Pancreas (tissue), 10 donors: ENCODE measurements around the gene STBD1. TPM values are rescaled to one million over a fixed set of nuclear protein-coding genes. Genes with fewer than 3 reads are reported as not detected.

ENCODE experiments used
- ATAC-seq, 4 donors: fragments of 200-7000 bp; cut with Tn5 transposase; one replicate each; pipeline versions ENCODE4 v1.8.0 to v1.9.1; 2020; ENCODE audit warnings: mild to moderate bottlenecking in 4 of 4, moderate library complexity in 4 of 4
- DNase-seq, 6 donors: peaks; one replicate each; pipeline ENCODE4 v3.0.0-alpha.2; 2020
- FAIRE-seq: peaks from 2 replicates; lab custom pipeline; 2012; peaks lifted over from hg19 to GRCh38; lab: Jason Lieb, UNC
- H3K27ac ChIP-seq, 4 donors: fragments of 200-600 bp; sonication (generic); 1 replicate in 3 of 4; 2 replicates in 1 of 4; pipeline versions ENCODE4 v1.5.0 to v1.8.0; 2020
- H3K27me3 ChIP-seq, 4 donors: fragments of 200-600 bp; one replicate each; pipeline ENCODE4 v1.8.0; 2021
- H3K36me3 ChIP-seq, 3 donors: fragments of 200-600 bp; sonication (generic) in 1 of 3; one replicate each; pipeline versions ENCODE4 v1.5.0 to v1.8.0; 2020 to 2021
- H3K4me1 ChIP-seq, 3 donors: fragments of 200-600 bp; one replicate each; pipeline ENCODE4 v1.8.0; 2021
- H3K4me3 ChIP-seq, 4 donors: fragments of 200-600 bp; sonication (generic) in 2 of 4; one replicate each; pipeline versions ENCODE4 v1.5.0 to v1.8.0; 2020 to 2021
- H3K9me3 ChIP-seq, 4 donors: fragments of 200-600 bp; one replicate each; pipeline ENCODE4 v1.8.0; 2021
- WGBS, 2 donors: extraction: QIAGEN DNeasy Blood & Tissue Kit; methylation state at CpG; one replicate each; pipeline ENCODE4 v1.1.7; 2013; 5-methylcytosine and 5-hydroxymethylcytosine counted together
- intact Hi-C, 3 donors: fragments of 100-400 bp; cut with DNase I; formaldehyde crosslinking; loops; one replicate each; pipeline versions ENCODE4 v1.11.1 to v1.14.2; 2022
- polyA plus RNA-seq, 2 donors: library from polyadenylated mRNA; stranded (reverse); fragments of 200-250 nt; gene quantifications; one replicate each; pipeline ENCODE4 v1.2.3, GENCODE V29; 2013
- total RNA-seq, 6 donors: library from RNA; stranded (reverse); fragmentation: NEBNext Ultra II Directional in 4 of 6; extraction: Animal tissue kit (Norgen Biotek cat#: 25700) in 4 of 6; gene quantifications; one replicate each; pipeline versions ENCODE4 v1.2.1 to v1.2.4, GENCODE V29; 2021 to 2023
- TF ChIP-seq, protein P1 (sequence below), 4 donors: fragments of 200-600 bp; sonication (generic) in 3 of 4; IDR thresholded peaks; one replicate each; pipeline versions ENCODE4 v1.5.0 to v1.8.0; 2021; ENCODE audit warnings: antibody characterized with exemption in 4 of 4
- donor health status: healthy with polysubstance abuse.
- donor health status: DM: no; HTN: no; CAD: no; lungs with moderate emphysema.
- donor health status: DM: no; HTN: no; CAD: no.
- donor health status: control.
- donor health status: control.
- donor health status: Bipolar disorder and iron deficiency.
- donor health status: DM: yes; HTN: yes; CAD: no.
- donor health status: DM: no; HTN: no; CAD: no.
- donor health status: DM: no; HTN: no; CAD: no.
- donor health status: DM: yes; HTN: yes; CAD: no.

Gene STBD1
- total RNA-seq (1 to 10 TPM; 1.7 to 6.5 (median 2.6) TPM), polyA plus RNA-seq (1 to 10 TPM; 3.6 to 5.0 TPM)

DNA sequence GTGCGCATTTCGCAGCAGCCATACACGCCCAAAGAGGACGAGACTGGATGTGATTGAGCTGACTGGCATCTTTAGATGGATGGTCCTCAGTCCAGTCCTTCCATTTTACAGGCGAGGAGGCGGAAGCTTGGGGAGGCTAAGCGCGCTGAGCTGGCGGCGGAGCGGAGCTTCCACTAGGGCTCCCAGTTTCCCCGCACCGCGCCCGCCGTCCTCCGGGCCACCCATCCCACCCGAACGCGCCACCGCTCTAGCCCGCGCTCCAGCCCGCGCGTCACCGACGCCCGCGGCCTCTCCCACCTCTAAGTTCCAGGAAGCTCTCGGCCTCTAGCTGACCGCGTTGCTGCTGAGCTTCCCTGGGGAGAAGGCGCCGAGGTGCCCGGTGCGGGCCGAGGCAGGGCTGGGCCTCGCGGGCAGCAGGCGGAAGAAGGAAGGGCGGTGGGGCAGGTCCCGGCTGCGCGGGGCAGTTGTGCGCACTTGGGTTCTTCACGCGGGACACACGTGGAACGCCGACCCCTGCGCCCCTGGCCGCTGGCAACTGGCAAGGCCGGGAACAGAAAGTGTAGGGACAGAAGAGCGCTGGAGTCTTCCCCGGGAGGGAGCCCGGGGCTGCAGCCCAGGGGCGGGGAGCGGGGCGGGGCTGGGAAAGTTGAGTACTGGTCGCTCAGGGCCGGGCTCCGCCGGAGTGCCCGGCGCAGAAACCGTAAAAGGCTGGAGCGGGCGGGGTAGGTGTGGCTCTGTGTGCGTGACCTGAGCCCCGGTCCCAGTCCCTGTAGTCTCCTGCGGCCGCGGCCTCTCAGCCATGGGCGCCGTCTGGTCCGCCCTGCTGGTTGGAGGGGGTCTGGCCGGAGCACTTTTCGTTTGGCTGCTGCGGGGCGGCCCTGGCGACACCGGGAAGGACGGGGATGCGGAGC is at the start of gene STBD1:
Gene STBD1, plus strand, starts transcription at position 763 of the 911 bp plus-strand sequence. Its CDS starts 37 bp downstream, at position 800.
- H3K27me3 ChIP-seq = no peaks in the 10 kb centered on the region
- no peaks in the 10 kb centered on the region for H3K36me3 ChIP-seq
- peak within 1 kb of the TSS; percentile 41 to 92 (median 64) for H3K4me3 ChIP-seq
- peak within 1 kb of the TSS; percentile 64 to 97 (median 90) for H3K27ac ChIP-seq
- WGBS, 2 donors = 1% methylated on average over 80 to 85 of the region's 85 CpGs
- no peaks in the 10 kb centered on the region for H3K9me3 ChIP-seq
- FAIRE-seq = no peak
- peaks cover 11 to 26% (median 13%) of the 10 kb centered on the region in 3 donors for H3K4me1 ChIP-seq
- intact Hi-C loops = loop anchor here in 1 of 3 donors (10.0 kb wide), 1 partner anchor 51 kb away; the partner anchor contains the start of gene FAM47E
- peak; percentile 88 to 90 (median 88) for ATAC-seq
- TF ChIP-seq, protein P1, sequence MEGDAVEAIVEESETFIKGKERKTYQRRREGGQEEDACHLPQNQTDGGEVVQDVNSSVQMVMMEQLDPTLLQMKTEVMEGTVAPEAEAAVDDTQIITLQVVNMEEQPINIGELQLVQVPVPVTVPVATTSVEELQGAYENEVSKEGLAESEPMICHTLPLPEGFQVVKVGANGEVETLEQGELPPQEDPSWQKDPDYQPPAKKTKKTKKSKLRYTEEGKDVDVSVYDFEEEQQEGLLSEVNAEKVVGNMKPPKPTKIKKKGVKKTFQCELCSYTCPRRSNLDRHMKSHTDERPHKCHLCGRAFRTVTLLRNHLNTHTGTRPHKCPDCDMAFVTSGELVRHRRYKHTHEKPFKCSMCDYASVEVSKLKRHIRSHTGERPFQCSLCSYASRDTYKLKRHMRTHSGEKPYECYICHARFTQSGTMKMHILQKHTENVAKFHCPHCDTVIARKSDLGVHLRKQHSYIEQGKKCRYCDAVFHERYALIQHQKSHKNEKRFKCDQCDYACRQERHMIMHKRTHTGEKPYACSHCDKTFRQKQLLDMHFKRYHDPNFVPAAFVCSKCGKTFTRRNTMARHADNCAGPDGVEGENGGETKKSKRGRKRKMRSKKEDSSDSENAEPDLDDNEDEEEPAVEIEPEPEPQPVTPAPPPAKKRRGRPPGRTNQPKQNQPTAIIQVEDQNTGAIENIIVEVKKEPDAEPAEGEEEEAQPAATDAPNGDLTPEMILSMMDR (IDR thresholded peaks at IDR 0.05) = no peak
- peak; percentile 80 to 92 (median 86) for DNase-seq

DNA sequence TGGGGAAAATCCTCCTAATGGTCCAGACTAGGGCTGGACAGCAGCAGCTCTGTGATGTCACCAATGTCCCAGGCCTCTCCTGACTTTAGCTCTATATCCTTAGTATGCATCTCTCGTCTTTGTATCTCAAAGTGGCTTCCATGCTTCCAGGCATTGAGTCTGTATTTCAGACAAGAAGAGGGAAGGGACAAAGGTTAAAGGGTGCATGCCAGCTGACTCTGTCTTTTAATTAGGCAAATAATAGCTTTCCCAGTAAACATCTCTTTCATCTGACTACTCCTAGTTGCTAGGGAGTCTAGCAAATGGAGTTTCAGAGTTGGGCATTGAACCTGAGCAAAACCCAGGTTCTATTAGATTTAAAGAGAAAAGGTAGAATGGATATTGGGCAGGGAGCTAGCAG is 49.6 kb upstream of the STBD1 start:
- 72 to 83% methylated on average over 1 of the region's 1 CpG for WGBS, 2 donors
- Histone ChIP-seq H3K36me3 (no peaks in the 10 kb centered on the region), H3K4me1 (peaks cover 0 to 12% (median 8%) of the 10 kb centered on the region in 3 donors), H3K4me3 (no peak overlapping the region), H3K27ac (no peak overlapping the region), H3K9me3 (no peaks in the 10 kb centered on the region), H3K27me3 (no peaks in the 10 kb centered on the region)
- no peak for DNase-seq
- FAIRE-seq = no peak
- ATAC-seq = no peak
- TF ChIP-seq, protein P1 (IDR thresholded peaks at IDR 0.05) = no peak
- intact Hi-C loops = loop anchor here in 1 of 3 donors (10.0 kb wide), 1 partner anchor 48 kb away; the partner anchor contains the start of gene STBD1

DNA sequence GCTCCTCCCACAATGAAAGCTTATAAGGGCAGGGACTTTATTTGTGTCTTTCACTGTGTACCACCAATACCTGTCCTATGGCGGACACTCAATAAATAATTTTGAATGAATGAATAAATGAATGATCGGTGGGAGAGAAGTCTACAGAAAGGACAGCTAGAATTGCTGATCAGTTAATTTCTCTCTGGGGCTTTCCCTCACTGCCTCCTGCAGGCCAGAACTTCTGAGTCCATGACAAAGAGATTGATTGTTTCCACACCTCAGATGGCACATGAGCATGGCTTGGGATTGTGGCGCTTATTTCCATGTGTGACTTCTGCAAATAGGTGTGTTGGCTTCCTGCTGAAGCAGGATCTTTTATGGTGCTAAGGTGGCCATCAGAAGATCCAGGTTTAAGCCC is 48.7 kb upstream of the STBD1 start:
- Histone ChIP-seq H3K36me3 (no peaks in the 10 kb centered on the region), H3K27ac (no peak overlapping the region), H3K4me3 (no peak overlapping the region), H3K27me3 (no peaks in the 10 kb centered on the region), H3K9me3 (no peaks in the 10 kb centered on the region), H3K4me1 (peaks cover 0 to 4% (median under 1%) of the 10 kb centered on the region in 3 donors)
- ATAC-seq (peak in 1 of 4 donors; percentile 50), FAIRE-seq (no peak), DNase-seq (no peak)
- TF ChIP-seq, protein P1 (IDR thresholded peaks at IDR 0.05) = no peak
- 86 to 91% methylated on average over 3 of the region's 3 CpGs for WGBS, 2 donors
- intact Hi-C loops = loop anchor here in 1 of 3 donors (10.0 kb wide), 1 partner anchor 47 kb away; the partner anchor contains the start of gene STBD1

DNA sequence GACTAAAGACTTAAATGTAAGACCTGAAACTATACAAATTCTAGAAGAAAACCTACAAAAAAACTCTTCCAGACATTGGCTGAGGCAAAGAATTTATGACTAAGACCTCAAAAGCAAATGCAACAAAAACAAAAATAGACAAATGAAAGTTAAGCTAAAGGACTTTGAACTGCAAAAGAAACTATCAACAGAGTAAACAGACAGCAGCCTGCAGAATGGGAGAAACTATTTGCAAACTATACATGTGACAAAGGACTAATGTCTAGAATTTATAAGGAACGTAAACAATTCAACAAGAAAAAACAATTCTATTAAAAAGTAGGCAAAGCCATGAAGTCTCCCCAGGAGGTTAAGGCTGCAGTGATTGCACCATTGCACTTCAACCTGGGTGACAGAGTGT is 46.0 kb upstream of the STBD1 start:
- FAIRE-seq (no peak), DNase-seq (no peak), ATAC-seq (no peak)
- Histone ChIP-seq H3K9me3 (no peaks in the 10 kb centered on the region), H3K27ac (no peak overlapping the region), H3K4me1 (no peaks in the 10 kb centered on the region), H3K27me3 (no peaks in the 10 kb centered on the region), H3K36me3 (peaks cover 0 to 9% (median 0%) of the 10 kb centered on the region in 3 donors), H3K4me3 (no peak overlapping the region)
- WGBS, 2 donors = 0 to 57% methylated on average over 1 of the region's 1 CpG
- TF ChIP-seq, protein P1 (IDR thresholded peaks at IDR 0.05) = no peak
- intact Hi-C loops = no loop called here
